ENCODE measurements around the gene SLC5A10.

SLC5A10 gene

DNA sequence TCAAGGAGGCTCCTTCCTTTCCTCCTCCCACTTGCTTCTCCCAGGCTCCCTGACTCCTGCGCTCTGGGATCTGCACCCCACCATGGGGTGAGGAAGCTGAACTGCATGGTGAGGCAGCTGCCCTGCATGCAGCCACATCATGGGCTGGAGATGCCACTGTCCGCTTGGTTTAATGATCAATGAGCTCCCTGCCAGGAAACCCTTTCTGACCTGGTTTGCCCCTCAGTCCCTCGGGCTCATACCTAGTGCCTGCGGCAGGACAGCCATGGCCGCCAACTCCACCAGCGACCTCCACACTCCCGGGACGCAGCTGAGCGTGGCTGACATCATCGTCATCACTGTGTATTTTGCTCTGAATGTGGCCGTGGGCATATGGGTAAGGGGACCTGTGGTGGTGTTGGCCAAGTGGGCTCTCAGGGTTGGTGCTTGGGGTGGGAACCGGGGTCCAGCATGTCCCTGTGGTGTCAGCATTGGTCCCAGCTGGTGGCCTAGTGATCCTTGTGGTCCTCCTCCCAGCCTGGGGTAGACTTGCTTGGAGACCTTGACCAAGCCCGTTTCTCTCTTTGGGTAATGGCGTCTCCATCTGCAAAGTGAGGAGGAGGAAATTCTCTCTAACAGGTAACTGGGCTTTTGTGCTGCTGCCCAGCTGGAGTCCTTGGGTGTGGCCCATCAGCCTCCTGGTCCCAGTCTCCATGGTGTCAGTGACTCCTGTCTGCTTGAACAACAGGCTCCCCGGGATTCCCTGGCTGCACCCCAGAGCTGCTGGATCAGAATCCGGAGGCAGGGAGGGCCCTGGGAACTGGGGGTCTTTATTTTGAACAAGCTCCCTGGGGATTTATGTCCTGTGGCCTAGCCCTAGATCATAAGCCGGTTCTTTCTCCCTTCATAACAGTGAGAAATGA is at the start of gene SLC5A10:
Gene SLC5A10, plus strand, starts transcription at position 225 of the 902 bp plus-strand sequence. Its CDS starts 41 bp downstream, at position 266.
- no peak within 1 kb of the TSS for H3K27ac ChIP-seq
- no peak for TF ChIP-seq ZFX (IDR thresholded peaks at IDR 0.05; ENCODE audit: borderline replicate concordance)
- TF ChIP-seq, protein P1, sequence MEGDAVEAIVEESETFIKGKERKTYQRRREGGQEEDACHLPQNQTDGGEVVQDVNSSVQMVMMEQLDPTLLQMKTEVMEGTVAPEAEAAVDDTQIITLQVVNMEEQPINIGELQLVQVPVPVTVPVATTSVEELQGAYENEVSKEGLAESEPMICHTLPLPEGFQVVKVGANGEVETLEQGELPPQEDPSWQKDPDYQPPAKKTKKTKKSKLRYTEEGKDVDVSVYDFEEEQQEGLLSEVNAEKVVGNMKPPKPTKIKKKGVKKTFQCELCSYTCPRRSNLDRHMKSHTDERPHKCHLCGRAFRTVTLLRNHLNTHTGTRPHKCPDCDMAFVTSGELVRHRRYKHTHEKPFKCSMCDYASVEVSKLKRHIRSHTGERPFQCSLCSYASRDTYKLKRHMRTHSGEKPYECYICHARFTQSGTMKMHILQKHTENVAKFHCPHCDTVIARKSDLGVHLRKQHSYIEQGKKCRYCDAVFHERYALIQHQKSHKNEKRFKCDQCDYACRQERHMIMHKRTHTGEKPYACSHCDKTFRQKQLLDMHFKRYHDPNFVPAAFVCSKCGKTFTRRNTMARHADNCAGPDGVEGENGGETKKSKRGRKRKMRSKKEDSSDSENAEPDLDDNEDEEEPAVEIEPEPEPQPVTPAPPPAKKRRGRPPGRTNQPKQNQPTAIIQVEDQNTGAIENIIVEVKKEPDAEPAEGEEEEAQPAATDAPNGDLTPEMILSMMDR (IDR thresholded peaks at IDR 0.05): no peak

DNA sequence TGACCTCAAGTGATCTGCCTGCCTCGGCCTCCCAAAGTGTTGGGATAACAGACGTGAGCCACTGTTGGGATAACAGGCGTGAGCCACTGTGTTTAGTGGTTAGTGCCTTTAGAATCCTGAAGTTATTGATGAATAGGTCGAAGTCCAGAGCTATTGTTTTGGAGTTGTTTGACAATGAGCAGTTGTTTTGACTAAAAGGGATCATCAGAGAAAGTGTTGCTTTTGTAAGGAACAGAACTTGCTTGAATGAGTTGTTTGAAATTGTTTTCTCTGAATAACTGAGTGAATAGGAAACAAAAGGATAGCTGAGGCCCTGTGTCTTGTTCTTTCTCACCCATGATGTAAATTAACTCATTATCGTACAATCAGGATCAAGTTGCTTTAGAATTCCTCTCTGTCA is 47.5 kb upstream of the SLC5A10 start:
- no peak overlapping the region for H3K27ac ChIP-seq
- TF ChIP-seq, protein P1 (IDR thresholded peaks at IDR 0.05): no peak
- no peak for TF ChIP-seq ZFX (IDR thresholded peaks at IDR 0.05; ENCODE audit: borderline replicate concordance)

DNA sequence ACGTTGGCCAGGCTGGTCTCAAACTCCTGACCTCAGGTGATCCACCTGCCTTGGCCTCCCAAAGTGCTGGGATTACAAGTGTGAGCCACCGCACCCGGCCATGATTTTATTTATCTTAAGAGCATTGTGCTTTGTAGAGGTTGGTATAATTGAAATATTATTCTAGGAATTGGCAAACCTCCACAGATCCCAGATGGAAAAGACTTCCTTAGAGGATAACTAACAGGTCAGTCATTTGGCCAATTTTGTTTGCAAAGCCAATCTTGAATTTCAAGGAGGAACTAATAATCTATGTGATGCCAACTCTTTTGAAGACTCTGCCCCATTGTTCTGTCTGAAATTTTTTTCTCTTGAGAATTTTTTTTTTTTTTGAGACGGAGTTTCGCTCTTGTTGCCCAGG is 46.7 kb upstream of the SLC5A10 start:
- TF ChIP-seq, protein P1 (IDR thresholded peaks at IDR 0.05): no peak
- no peak for TF ChIP-seq ZFX (IDR thresholded peaks at IDR 0.05; ENCODE audit: borderline replicate concordance)
- no peak overlapping the region for H3K27ac ChIP-seq

DNA sequence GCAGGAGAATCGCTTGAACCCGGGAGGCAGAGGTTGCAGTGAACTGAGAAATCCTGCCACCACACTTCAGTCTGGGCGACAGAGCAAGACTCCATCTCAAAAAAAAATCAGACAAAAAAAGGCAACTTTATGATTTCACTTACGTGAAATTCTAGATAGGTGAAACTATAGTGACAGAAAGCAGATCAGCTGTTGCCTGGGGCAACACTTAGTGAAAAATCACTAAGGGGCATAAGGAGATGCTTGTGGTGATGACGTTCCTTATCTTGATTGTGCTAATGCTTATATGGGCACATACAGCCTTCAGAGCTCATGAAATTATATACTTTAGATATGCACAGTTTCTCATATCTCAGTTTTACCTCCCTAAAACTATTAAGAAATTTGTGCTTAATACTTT is 41.6 kb upstream of the SLC5A10 start:
- no peak overlapping the region for H3K27ac ChIP-seq
- TF ChIP-seq, protein P1 (IDR thresholded peaks at IDR 0.05): no peak
- TF ChIP-seq ZFX (IDR thresholded peaks at IDR 0.05; ENCODE audit: borderline replicate concordance): no peak

DNA sequence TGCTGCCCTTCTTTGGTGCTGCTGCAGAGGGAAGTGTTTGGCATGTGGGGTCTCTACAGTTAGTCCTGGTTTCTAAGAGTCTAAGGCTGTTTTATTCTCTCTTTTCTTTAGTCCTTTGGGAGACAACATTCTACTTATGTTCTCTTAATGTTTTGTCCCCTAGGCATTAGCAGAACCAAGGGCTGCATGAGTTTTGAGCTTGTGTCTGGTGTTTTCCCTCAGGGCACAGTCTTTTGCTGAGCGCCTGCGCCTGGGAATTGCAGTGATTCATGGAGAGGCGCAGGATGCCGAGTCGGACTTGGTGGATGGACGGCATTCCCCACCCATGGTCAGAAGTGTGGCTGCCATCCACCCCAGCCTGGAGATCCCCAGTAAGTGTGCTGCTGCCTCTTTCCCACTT is 41.1 kb upstream of the SLC5A10 start:
- H3K27ac ChIP-seq: no peak overlapping the region
- no peak for TF ChIP-seq ZFX (IDR thresholded peaks at IDR 0.05; ENCODE audit: borderline replicate concordance)
- TF ChIP-seq, protein P1 (IDR thresholded peaks at IDR 0.05): no peak

DNA sequence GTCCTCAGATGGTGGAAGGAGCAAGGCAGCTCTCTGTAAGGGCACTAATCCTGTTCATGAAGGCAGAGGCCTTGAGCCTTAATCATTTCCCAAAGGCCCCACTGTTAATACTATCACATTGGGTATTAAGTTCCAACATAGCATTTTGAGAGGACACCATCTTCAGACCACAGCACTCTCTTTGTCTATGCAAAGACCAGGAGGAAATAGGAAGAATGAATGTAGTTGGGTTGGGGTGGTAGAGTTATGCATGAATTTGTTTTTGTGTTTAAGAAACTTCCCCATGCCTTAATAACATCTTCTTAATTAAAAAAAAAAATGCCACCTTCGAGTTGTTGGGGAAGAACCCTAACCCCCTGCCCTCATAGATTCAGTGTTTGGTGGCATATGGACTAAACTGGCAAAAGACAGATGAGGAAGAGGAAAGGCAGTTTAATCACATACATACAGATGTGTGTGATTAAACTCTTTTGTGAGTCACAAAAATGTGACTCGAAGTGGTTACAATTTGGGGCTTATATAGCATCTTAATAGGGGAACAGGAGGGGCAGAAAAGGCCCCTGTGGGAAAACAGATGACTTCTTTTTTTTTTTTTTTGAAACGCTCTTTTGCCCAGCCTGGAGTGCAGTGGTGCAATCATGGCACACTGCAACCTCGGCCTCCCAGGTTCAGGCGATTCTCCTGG is 35.0 kb upstream of the SLC5A10 start:
- TF ChIP-seq, protein P1 (IDR thresholded peaks at IDR 0.05): no peak
- no peak for TF ChIP-seq ZFX (IDR thresholded peaks at IDR 0.05; ENCODE audit: borderline replicate concordance)
- H3K27ac ChIP-seq: no peak overlapping the region
